ENCODE results near the gene ZNF516.
A peak's percentile ranks its signal among the peaks of the same experiment; 100 is the strongest.

ZNF516 gene

GRCh38 chr18:76506974-76507764 lies 12.1 kb upstream of the ZNF516 start:
- no peak for DNase-seq (ENCODE audit: low spot score)

- DNase-seq (ENCODE audit: low spot score): no peak
Measured at GRCh38 chr18:76506395-76506794, 11.4 kb upstream of the ZNF516 start.

DNA sequence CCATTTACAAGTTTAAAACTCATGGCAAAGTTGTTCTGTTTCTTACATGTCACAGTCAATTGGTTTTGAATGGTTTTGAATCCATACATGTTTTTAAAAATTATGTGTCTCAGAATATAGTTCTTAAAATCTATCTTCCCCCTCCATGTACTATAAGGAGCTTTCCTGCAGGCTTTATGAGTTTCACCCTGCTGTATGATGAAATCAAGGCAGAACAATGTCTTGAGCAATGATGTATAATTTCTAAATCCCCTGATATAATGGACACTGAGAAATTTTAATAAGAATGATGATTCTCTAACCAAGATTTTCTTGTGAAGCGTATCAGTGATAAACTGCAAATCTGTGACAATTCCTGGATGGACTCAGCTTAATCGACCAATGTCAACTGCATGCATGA lies 10.6 kb upstream of the ZNF516 start:
- no peak for DNase-seq (ENCODE audit: low spot score)

DNA sequence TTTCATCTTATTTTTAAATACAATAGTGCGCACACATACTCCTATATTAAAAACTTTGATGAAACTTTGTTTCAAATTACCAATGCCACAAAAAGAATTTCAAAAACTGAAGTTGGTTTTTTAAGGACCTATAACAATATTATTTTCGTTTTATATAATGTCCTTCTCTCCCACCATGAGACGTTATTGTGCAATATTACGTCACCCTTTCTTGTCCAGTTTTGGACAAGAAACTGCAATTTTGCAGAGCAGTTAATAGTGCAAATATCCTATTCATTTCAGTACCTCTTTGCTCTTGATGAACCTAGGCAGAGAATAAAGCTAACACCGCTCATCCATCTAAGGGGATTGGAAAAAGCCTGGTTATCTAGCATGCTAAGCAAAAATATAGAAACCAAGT lies 9.7 kb upstream of the ZNF516 start:
- no peak for DNase-seq (ENCODE audit: low spot score)

DNA sequence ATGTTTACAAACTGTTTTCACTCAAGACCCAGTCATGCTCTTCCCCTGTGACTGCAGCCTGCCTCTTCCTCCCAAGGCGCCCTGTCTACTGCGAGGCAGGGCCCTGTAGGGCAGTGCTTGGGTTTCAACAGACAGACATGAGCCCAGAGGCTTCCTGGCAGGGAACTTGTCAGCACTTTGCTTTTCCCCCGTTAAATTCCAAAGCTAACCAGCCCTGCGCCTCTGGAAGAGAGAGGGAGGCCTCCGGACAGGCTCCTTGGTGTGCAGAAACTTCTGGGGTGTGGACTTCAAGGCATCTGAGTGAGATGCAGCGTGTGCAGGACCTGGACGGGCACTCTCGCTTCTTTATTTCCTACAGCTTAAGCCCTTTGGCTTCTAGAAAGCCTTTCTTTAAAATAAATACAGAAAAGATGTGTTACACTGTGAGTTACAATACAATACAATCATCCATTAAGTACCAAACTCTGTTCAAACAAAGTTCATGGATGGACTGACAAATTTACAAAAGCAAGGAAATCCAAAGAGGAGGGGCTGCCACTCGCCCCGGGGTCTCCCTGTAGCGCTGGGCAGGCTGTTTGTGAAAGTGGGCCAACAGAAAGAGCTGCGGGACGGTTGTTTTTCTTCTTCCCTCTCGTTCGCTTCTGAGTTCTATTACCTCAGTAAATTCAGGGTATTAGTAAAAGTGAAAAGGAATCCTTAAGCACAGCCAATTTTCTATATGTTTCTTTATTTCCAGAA lies 8.8 kb upstream of the ZNF516 start:
- DNase-seq (ENCODE audit: low spot score): no peak

- DNase-seq (ENCODE audit: low spot score): no peak
Measured at GRCh38 chr18:76502551-76502950, 7.5 kb upstream of the ZNF516 start.

DNA sequence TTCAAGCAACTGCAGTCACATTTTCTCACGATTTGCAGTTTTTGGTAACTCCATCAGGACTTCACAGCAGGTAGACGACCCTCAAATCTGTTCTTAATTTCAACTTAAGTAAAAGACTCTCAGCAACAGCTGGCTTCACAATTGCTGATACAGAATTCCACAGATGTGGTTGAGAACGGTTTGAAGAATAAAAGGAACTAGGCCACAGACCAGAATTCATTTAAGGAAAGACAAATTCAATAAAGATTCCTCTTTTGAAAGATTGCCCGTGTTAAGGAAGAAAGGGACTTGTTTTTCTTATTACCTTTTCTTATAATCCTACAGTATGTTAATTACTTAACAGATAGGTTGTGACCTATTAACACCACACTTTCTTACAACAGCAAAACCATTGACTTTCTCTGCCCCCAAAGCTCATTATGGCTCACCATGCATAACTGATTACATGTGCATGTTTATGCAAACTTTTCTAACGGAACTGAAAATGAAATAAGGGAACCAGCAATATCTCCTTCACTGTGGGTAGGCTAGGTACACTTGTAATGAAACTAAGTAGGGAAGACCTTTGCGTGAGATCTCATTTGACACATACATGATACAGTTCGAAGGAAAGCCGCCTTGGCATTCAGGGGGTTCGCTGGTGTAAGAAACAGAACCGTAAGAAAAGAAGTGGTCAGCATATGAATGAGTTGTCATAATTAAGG lies 4.7 kb upstream of the ZNF516 start:
- no peak for DNase-seq (ENCODE audit: low spot score)

GRCh38 chr18:76499021-76499420 lies 4.0 kb upstream of the ZNF516 start:
- no peak for DNase-seq (ENCODE audit: low spot score)

GRCh38 chr18:76498064-76498463 lies 3.0 kb upstream of the ZNF516 start:
- DNase-seq (ENCODE audit: low spot score): no peak

DNA sequence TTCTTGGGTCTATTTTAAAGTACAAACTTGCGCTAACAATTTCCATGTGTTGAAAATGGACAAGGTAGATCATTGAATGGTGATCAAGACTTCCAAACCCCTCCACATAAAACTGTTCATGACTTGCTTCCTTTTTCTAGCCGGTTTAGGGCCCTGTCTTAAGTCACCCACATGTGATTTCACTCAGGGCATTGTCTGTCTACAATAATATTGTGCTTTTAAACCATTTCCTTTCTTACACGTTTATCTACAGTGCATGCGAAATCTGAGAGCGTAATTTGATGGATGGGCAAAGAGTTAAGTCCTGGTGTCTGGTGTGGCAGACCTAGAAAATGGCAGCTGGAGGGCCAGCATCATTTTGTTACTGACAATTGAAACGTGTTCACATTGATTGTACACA lies 2.0 kb upstream of the ZNF516 start:
- no peak for DNase-seq (ENCODE audit: low spot score)

- no peak for DNase-seq (ENCODE audit: low spot score)
Measured at GRCh38 chr18:76496194-76496890, 1.3 kb upstream of the ZNF516 start.

DNA sequence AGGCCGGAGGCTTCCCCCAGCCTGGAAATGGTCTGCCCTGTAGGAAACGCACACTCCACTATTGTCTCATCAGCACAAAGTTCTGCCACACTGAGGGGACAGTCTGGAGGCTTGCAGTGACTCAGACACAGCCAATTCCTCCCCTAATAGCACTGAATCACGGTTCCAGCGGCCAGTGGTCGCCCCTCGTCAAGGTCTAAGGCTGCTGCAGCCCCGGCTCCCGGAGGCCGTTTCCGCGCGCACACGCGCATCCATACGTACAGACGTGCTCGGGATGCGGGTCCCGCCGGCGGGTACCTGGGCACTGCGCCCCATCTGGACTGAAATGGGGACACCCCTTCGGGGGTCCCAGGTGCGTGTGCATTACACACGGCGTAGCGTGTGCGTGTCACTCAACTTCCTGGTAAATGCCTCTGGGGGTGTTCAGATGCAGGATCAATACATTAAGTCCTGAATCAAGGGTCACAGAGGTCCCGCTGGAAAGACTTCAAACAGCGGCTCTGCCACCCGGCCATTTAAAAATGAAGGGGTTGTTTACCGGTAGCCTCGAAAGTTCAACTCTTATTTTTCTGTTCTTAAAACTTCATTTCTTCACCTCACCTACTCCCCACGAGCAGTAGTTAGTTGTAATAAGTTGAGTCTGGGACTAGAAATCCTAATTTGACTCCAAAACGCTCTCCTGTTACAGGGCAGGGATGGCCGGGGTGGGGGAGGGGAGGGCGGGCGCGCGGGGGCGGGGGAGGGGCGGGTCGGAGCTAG lies 572 bp upstream of the ZNF516 start:
- DNase-seq (ENCODE audit: low spot score): no peak

DNA sequence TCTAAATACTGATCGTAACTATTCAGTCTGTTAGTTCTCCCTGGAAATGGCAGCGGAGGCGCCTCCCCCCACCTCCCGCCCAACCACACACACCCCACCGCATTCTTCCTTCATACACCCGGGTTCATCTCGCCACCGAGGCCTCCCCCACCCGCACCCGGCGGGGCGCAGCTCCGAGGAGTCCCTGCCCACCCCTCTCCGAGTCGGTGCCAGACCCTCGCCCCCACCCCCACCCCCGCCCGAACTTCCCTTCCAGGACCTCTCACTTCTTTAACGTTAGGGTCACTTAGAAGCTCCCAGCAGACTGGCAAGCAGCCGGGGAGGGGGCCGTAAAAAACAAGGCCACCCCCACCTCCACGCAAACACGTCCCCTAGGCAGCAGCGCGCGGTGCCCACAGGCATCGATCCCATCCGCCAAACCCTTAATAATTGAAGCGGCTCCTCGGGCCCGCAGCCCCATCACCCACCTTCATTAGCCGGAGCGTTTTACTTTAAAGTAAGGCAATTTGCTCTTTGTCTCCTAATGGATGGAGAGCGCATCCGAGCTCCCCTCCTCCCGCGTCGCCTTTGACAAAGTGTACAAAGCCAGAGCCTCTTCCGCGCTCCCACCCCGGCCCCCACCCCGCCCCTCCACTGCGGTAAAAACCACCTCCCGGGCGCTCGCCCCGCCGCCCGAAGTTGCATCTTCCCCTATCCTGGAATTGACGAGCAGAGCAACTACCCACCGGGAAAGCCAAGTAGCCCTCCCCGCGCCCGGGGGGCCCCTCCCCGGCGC lies 624 bp downstream of the ZNF516 start:
- DNase-seq (ENCODE audit: low spot score): no peak

- DNase-seq (ENCODE audit: low spot score): no peak
Measured at GRCh38 chr18:76493213-76494161, 1.6 kb downstream of the ZNF516 start.

DNA sequence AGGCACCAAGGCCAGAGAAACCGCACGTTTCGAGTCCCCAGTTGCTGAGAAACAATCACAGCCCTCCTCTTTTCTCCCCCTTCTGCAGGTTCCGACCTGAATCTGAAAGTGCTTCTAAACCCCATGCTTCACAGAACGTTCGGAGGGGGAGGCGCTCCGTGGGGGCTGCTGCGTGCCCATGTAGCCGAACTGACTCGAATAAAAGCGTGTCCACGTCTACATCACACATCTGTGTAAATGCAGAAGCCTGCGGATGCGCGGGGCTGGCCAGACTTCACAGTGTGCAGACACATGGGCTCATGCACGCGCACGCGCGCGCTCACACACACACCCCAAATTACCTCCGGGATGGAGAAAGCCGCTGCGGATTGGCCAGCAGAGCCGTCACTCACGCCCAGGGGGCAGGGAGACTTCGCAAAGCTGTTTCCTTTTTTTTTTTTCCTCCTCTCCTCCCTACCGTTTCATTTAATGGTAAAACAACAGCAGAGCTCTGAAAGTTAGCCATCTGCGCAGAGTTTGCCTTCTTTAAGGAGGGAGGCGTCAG lies 2.3 kb downstream of the ZNF516 start:
- DNase-seq (ENCODE audit: low spot score): peak; percentile 95

DNA sequence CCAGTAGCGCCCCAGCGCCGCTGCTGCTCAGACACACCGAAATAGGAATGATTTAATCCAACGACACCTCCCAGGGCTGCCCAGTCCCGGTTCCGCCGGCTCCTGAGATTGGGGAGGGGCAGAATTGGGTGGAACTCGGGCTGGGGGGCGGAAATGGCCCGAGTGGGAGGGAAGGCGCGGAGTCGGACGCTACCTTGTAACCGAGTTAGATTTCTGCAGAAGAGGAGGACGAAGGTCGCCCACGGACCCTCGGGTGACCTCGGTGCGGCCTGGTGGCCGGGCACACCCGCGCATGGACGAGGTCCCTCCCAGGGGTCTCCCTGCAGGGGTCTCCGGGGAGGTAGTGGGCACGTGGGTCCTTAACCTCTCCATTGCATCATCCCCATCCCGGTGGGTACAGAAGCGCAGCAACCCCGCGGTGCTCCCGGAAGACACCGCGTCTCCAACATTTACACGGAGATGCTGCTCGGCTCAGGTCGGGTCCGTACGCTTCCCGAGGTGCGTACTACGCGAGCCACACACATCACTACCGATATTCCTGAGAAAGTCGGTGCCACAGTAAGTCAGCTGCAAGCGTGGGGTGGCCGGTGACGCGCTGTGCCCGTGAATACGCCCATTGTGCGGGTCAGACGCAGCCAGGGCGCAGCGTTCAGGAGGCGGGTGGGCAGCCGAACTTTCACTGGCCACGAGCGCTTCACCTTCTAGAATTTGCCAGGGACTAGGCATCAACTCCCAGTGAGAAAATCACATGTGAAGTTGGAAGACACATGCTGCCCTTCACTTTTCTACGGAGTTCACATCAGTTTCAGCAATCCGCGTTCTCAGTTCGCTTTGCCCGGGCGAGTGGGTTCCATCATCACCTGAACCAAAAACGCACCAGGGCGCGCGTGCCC lies 3.0 kb downstream of the ZNF516 start:
- no peak for DNase-seq (ENCODE audit: low spot score)

DNA sequence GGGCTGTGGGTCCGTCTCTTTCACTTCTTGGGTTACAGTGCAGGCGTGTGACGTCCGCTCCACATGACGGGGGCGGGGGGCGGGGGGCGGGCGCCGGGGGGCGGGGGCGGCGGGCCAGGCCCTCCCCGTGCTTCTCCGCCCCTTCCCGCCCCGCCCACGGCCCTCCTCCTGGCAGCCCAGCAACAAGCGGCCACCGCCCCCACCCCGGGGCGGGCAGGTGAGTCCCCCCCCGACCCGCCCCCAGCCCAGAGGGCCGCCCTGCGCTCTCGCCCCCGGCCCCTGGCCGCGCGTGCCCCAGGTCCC lies 3.6 kb downstream of the ZNF516 start:
- no peak for DNase-seq (ENCODE audit: low spot score)

DNA sequence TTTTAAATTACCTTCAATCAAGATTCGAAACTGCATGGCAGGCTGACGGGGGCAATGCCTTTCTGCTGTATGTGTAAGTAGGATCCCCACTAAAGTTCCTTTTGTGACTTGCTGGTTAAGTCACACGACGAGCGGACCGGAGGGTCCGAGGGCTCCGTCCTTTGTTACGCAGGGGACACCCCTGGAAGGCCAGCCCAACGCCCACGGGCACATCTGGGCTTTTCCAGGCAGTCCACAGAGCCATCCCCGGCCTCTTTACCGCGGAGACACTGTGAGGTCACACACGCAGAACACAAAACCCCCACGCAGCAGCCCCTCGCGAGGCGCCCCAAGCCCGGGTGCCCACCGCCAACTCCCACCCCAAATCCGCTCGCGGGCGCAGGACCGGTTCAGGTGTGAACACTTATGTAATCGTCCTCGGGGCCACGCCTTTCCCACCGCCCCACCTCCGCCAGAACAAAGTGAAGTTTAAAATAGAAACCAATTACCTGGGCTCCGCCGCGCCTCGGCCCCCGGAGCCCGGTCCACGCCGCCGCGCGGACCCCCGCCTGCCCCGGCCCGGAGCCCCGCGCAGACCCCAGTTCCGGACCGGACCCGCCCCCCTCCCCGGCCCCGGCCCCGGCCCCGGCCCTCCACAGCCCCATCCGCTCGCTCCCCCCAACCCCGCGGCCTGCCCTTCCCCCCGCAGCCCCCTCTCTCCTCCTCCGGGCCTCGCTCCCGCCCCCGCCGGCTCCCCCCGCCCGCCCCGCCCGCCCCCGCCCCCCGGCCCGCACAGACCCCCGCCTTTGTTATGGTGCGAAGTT lies 4.2 kb downstream of the ZNF516 start:
- DNase-seq (ENCODE audit: low spot score): no peak
